ENCODE measurements around the gene MTRFR.
A peak's percentile ranks its signal among the peaks of the same experiment; 100 is the strongest.

Gene MTRFR

GRCh38 chr12:123271001-123271668 lies 37.9 kb downstream of the MTRFR start:
- DNase-seq: peak; percentile 90

- no peak for DNase-seq
Measured at GRCh38 chr12:123273166-123273565, 39.9 kb downstream of the MTRFR start.

- DNase-seq: no peak
Measured at GRCh38 chr12:123278101-123278627, 44.9 kb downstream of the MTRFR start.

- no peak for DNase-seq
Measured at GRCh38 chr12:123280971-123281370, 47.7 kb downstream of the MTRFR start.

GRCh38 chr12:123282111-123282510 lies 48.9 kb downstream of the MTRFR start:
- DNase-seq: peak; percentile 44

- no peak for DNase-seq
Measured at GRCh38 chr12:123283461-123283860, 50.2 kb downstream of the MTRFR start.

- DNase-seq: no peak
Measured at GRCh38 chr12:123284669-123285068, 51.4 kb downstream of the MTRFR start.

GRCh38 chr12:123286652-123287373 lies 53.6 kb downstream of the MTRFR start:
- DNase-seq: peak; percentile 21

- DNase-seq: no peak
Measured at GRCh38 chr12:123288751-123289346, 55.6 kb downstream of the MTRFR start.

- peak; percentile 45 for DNase-seq
Measured at GRCh38 chr12:123289911-123290310, 56.7 kb downstream of the MTRFR start.

GRCh38 chr12:123293178-123293760 lies 60.0 kb downstream of the MTRFR start:
- DNase-seq: peak; percentile 51

- DNase-seq: no peak
Measured at GRCh38 chr12:123305136-123305535, 71.9 kb downstream of the MTRFR start.

GRCh38 chr12:123306200-123306599 lies 73.0 kb downstream of the MTRFR start:
- DNase-seq: no peak
